Ectodermal cell (in vitro differentiated cells): ENCODE measurements around the gene ZNF70.

ENCODE experiments used
- H3K27ac ChIP-seq: 2 replicates; pipeline ENCODE4 v1.7.0; 2013; ENCODE audit warnings: mild to moderate bottlenecking, low read depth, low read length; ENCODE audit not compliant: insufficient read depth, poor library complexity, severe bottlenecking
- H3K27me3 ChIP-seq: 2 replicates; pipeline ENCODE4 v1.7.0; 2013; ENCODE audit warnings: mild to moderate bottlenecking, low read length; ENCODE audit not compliant: insufficient read depth, control insufficient read depth, poor library complexity, severe bottlenecking
- H3K36me3 ChIP-seq: one replicate; pipeline ENCODE4 v1.7.0; 2013; ENCODE audit warnings: low read length; ENCODE audit not compliant: control insufficient read depth, insufficient read depth
- H3K4me1 ChIP-seq: one replicate; pipeline ENCODE4 v1.7.0; 2013; ENCODE audit warnings: low read length; ENCODE audit not compliant: control insufficient read depth, insufficient read depth
- H3K4me3 ChIP-seq: 2 replicates; pipeline ENCODE4 v1.7.0; 2013; ENCODE audit warnings: low read depth, low read length, control low read depth; ENCODE audit not compliant: insufficient read depth
- H3K9me3 ChIP-seq: 2 replicates; pipeline ENCODE4 v1.7.0; 2013; ENCODE audit warnings: mild to moderate bottlenecking, low read length, moderate library complexity; ENCODE audit not compliant: control insufficient read depth
- WGBS, 2 experiments: methylation state at CpG; one replicate each; pipeline ENCODE4 v1.1.7; 2013; ENCODE audit warnings: missing lambda C conversion rate in 2 of 2; 5-methylcytosine and 5-hydroxymethylcytosine counted together

ZNF70 gene

DNA sequence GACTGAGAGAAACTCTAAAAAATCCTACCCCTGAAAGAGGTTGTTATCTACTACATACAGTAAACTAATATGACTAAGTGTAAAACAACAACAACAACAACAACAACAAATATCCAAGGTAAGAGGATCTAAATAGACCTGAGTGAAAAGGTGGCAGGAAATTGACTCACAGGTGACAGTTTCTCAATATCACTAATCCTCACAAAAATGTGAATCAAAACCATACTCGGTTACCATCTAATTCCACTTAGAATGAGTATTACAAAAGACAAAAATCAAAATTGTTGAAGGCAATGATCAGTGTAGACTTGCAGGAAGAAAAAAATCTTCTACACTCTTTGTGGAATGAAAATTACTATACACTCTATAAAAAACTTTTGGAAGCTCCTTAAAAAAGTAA lies 42.6 kb downstream of the ZNF70 start:
- WGBS, 2 experiments = 100% methylated on average over 1 of the region's 1 CpG
- Histone ChIP-seq H3K4me3 (no peak overlapping the region), H3K36me3 (peaks cover 32% of the 10 kb centered on the region), H3K27me3 (no peaks in the 10 kb centered on the region), H3K27ac (no peak overlapping the region), H3K4me1 (no peaks in the 10 kb centered on the region), H3K9me3 (no peaks in the 10 kb centered on the region)

DNA sequence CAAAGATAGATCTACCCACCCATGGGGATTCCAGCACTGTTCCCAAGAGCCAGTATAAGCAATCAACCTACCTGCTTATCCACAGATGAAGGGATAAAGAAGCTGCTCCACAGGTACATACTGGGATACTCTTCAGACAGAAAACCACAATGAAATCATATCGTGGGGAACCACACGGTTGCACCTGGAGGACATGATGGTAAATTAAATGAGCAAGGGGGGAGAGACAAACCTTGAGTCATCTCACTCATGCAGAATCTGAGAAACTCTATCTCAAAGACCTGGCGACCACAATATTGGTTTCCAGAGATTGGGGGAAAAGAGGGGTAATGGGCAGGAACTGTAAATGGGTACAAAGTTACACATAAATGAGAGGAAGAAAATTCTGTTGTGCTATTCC lies 45.6 kb downstream of the ZNF70 start:
- H3K27me3 ChIP-seq = no peaks in the 10 kb centered on the region
- H3K9me3 ChIP-seq = no peaks in the 10 kb centered on the region
- no peak overlapping the region for H3K4me3 ChIP-seq
- peaks cover 27% of the 10 kb centered on the region for H3K36me3 ChIP-seq
- no peak overlapping the region for H3K27ac ChIP-seq
- H3K4me1 ChIP-seq = no peaks in the 10 kb centered on the region
- 98% methylated on average over 3 of the region's 3 CpGs for WGBS, 2 experiments

DNA sequence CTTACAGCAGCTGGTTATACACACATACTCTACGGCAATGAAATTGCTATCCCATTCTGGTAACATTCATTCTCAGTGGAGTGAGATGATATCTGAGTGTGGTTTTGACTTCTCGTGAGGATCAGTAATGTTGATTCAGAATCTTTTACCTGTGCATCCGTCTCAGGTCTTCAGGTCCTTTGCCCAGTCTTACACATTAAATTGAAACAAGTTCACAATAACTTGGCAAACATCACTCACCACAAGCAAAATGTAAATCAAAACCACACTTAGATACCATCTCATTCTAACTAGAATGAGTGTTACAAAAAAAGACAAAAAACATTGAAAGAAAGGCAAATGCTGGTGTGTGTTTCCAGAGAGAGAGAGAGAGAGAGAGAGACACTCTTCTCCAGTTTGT lies 46.1 kb downstream of the ZNF70 start:
- Histone ChIP-seq H3K9me3 (no peaks in the 10 kb centered on the region), H3K27ac (no peak overlapping the region), H3K27me3 (no peaks in the 10 kb centered on the region), H3K36me3 (peaks cover 26% of the 10 kb centered on the region), H3K4me3 (no peak overlapping the region), H3K4me1 (no peaks in the 10 kb centered on the region)
- 93 to 100% methylated on average over 3 of the region's 3 CpGs for WGBS, 2 experiments

DNA sequence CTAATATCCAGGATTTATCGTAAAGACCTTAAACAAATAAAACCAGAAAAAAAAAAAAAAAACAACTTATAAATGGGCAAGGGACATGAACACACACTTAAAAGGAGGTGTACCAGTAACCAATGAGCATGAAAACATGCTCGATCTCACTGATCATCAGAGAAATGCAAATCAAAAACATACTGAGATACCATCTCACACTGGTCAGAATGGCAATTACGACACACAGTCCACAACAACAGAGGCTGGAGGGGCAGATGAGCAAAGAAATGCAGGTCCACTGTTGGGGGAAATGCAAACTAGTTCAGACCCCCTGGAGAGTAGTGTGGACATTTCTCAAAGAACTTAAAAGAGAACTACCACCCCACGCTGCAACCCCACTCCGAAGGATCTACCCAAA lies 46.9 kb downstream of the ZNF70 start:
- peaks cover 25% of the 10 kb centered on the region for H3K36me3 ChIP-seq
- no peak overlapping the region for H3K27ac ChIP-seq
- H3K4me3 ChIP-seq = no peak overlapping the region
- WGBS, 2 experiments = 87 to 92% methylated on average over 5 of the region's 5 CpGs
- H3K4me1 ChIP-seq = no peaks in the 10 kb centered on the region
- no peaks in the 10 kb centered on the region for H3K9me3 ChIP-seq
- no peaks in the 10 kb centered on the region for H3K27me3 ChIP-seq

DNA sequence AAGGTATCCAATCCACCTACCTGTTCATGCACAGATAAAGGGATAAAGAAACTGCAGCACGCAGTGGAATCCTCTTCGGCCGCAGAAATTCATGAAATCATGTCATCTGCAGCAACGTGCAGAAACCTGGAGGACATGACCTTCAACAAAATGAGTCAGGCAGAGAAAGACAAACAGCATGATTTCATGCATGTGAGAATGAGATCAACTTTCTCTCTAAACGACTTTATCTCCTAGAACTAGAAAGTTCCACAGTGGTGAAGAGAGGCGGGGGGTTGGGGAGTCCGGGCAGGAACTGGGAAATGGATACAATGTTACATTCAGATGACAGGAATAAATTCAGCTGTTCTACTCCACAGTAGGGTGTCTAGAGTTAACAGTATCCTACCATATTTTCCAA lies 50.2 kb downstream of the ZNF70 start:
- Histone ChIP-seq H3K27ac (no peak overlapping the region), H3K36me3 (peaks cover 6% of the 10 kb centered on the region), H3K4me3 (no peak overlapping the region), H3K9me3 (no peaks in the 10 kb centered on the region), H3K4me1 (no peaks in the 10 kb centered on the region), H3K27me3 (no peaks in the 10 kb centered on the region)
- WGBS, 2 experiments = 94 to 95% methylated on average over 6 to 7 of the region's 7 CpGs

DNA sequence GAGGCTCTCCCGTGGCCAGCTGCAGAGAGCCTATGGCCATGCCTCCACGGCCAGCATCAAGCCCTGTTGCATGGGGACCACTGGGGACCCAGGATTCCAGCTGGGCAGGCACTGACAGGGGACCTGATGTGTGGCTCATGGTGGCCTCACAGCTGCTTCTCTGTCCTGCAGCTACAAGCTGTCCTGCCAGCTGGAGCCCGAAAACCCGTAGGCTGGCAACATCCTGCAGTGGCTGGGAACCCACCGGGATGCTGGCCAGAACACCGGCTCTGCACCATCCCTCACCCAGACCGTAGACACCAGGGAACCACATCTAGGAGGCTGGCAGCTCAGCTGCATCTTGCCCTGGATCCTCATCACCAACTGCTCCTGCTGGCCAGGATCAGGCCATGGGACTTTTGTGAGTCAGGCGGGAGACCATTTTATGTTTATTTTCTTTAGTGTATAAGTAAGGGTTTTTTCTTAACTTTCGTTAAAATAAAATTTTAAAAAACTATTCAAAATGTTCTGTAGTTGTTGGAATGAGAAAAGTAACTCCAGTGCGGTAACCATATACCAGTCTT lies 52.2 kb downstream of the ZNF70 start:
- Histone ChIP-seq H3K9me3 (no peaks in the 10 kb centered on the region), H3K4me1 (no peaks in the 10 kb centered on the region), H3K27ac (no peak overlapping the region), H3K36me3 (peaks cover 5% of the 10 kb centered on the region), H3K27me3 (no peaks in the 10 kb centered on the region), H3K4me3 (no peak overlapping the region)
- WGBS, 2 experiments = 93 to 97% methylated on average over 8 to 10 of the region's 10 CpGs

DNA sequence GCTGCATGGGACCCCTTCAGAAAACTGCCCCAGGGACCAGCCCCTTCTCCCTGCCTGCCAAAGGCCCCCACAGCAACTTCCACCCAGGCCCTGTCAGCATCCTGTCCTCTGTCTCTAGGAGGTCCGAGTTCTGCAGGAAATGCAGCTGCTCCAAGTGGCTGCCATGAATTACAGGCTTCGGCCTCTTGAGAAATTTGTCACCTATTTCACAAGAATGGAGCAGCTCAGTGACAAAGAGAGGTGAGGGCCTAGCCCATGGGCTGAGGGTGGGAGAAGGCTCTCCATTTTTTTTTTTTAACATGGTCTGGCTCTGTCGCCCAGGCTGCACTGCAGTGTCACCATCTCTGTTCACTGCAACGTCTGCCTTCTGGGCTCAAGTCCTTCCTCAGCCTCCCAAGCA lies 52.8 kb downstream of the ZNF70 start:
- H3K4me3 ChIP-seq = no peak overlapping the region
- no peaks in the 10 kb centered on the region for H3K4me1 ChIP-seq
- no peaks in the 10 kb centered on the region for H3K9me3 ChIP-seq
- WGBS, 2 experiments = 94% methylated on average over 4 of the region's 4 CpGs
- H3K36me3 ChIP-seq = peaks cover 10% of the 10 kb centered on the region
- no peak overlapping the region for H3K27ac ChIP-seq
- H3K27me3 ChIP-seq = no peaks in the 10 kb centered on the region

DNA sequence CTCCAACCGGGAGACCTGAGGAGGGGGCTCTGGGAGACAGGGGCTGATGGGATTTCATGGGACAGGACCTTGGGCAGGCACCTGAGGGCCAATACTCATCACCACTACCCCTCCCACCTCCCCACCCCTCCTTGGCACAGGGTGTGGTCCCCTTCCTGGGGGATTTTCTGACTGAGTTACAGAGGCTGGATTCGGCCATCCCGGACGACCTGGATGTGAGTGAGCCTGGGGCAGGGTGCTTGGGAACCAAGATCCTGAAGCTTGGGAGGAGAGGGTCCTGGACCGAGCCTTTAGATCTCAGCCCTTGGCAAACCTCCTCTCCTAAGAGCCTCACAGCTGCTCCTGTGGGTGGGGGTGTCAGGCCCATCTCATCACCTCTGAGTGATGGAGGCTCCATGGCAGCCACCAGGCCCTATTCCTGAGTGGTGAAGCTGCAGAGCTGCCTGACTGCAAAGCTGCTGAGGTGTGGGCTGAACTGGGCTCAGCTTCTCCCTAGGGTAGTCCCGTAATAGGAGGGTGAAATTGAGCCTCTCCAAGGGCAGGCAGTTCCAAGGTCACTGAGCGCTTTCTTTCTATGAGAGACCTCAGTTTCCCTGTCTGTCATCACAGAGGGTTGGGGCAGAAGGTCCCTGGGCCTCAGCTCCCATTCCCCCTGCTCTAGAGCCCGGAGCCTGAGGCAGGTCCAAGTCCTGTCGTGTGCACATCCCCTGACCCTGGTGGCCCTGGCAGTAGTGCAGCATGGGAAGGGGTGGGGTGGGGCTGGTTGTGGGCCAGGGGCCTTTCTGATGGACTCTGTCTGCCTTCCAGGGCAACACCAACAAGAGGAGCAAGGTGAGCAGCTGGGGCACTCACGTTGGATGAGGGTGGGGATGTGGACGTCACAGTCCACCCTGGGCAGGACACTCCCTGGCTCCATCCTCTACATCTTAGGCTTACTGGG lies 53.6 kb downstream of the ZNF70 start:
- Histone ChIP-seq H3K27ac (no peak overlapping the region), H3K9me3 (no peaks in the 10 kb centered on the region), H3K4me3 (no peak overlapping the region), H3K27me3 (no peaks in the 10 kb centered on the region), H3K36me3 (peaks cover 12% of the 10 kb centered on the region), H3K4me1 (no peaks in the 10 kb centered on the region)
- 94 to 97% methylated on average over 11 of the region's 11 CpGs for WGBS, 2 experiments

DNA sequence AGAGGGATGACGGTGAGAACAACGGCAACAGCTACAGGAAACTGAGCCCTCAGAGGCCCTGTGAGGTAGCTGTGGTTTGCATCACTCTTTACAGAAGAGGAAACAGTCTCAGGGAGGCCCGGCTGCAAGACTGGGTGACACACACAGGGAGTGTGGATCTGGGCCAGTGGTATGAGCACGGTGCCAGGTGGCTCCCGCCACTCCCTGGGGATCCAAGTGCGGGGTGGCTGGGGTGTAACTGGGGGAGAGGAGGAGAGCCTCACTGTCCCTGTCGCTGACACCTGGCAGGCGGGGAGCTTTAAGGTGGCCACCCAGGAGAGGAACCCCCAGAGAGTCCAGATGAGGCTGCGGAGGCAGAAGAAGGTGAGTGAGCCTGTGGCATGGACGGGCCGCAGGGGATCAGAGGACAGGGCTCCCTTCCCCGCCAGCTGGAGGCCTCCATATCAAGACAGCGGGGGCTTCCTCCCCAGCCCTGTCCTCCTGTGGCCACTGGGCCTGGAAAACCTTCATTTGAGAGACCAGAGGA lies 54.5 kb downstream of the ZNF70 start:
- peaks cover 12% of the 10 kb centered on the region for H3K36me3 ChIP-seq
- H3K4me1 ChIP-seq = no peaks in the 10 kb centered on the region
- H3K4me3 ChIP-seq = no peak overlapping the region
- no peak overlapping the region for H3K27ac ChIP-seq
- H3K27me3 ChIP-seq = no peaks in the 10 kb centered on the region
- H3K9me3 ChIP-seq = no peaks in the 10 kb centered on the region
- WGBS, 2 experiments = 94 to 96% methylated on average over 13 of the region's 13 CpGs

DNA sequence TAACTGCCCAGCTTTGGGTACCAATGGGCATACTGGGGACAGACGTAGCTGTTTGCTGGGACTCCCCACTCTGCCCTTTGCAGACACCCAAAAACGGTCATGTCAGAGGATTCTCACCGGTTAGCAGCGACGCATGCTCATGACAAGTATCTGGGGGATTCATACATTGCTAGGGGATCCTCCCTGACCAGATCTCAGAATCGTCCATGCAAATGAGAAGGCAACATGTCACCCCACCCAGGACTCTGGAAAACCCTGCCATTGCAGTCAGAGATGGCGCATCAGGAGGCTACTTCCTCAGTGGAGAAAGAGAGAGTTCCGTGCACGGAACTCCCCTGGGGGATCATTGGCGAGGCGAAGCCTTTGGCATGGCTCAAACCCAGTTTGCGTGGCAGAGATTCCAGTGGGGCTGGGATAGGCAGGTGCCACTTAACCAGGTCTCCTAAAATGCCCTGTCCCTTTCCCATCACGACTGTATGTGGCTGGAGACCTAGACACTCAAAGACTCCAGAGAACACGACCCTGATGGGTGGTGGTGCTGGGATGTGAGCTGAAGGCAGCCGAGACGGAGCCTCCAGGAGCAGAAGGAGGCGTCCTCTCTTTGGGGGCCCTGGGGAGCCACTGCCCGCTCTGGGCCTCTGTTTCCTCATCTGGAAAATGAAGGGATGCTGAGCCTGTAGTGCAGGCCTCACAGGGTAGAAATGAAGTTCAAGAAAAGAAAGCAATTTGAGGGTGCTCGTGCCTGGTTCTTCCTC lies 55.2 kb downstream of the ZNF70 start:
- 94% methylated on average over 19 of the region's 19 CpGs for WGBS, 2 experiments
- H3K27ac ChIP-seq = no peak overlapping the region
- peaks cover 12% of the 10 kb centered on the region for H3K36me3 ChIP-seq

More for the DNA sequence above, 55.2 kb downstream of the ZNF70 start:
- Histone ChIP-seq H3K4me1 (no peaks in the 10 kb centered on the region), H3K27me3 (no peaks in the 10 kb centered on the region), H3K4me3 (no peak overlapping the region), H3K9me3 (no peaks in the 10 kb centered on the region)
